ENCODE results near the gene NKAIN2. TPM values are rescaled to one million over a fixed set of nuclear protein-coding genes. Genes with fewer than 3 reads are reported as not detected.

NKAIN2 gene
- total RNA-seq, 1 experiment from 2014 or later, result not detected

DNA sequence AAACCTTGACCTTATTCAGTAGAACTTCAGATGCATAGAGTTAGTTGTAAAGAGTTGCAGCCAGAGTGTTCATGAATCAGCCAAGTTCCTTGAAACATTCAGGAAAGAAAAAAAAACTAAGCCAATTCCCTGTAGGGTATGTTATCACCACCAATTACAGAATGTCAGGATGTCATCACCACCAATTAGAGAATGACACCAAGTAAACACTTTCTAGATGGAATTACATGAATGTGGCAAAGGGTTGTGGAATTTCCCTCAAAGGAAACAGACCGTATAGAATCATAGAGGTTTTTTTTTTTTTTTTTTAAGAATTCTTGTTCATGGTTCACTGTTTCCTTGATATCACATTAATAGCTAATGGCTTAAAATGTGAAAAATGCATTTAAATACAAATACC lies 686.5 kb downstream of the NKAIN2 start:
- H3K27me3 ChIP-seq, result no peaks in the 10 kb centered on the region
- H3K27ac ChIP-seq, result no peak overlapping the region
- H3K36me3 ChIP-seq, result no peaks in the 10 kb centered on the region
- no peak overlapping the region for H3K4me3 ChIP-seq
- no peak for DNase-seq
- H3K9me3 ChIP-seq (replicated peaks), result no peaks in the 10 kb centered on the region
- peaks cover 4% of the 10 kb centered on the region; the same call in 1 of the 2 replicates for H3K4me1 ChIP-seq

- Histone ChIP-seq H3K9me3 (replicated peaks) (no peaks in the 10 kb centered on the region), H3K4me3 (no peak overlapping the region), H3K36me3 (no peaks in the 10 kb centered on the region), H3K27ac (no peak overlapping the region), H3K4me1 (peaks cover under 1% of the 10 kb centered on the region; the same call in 1 of the 2 replicates), H3K27me3 (no peaks in the 10 kb centered on the region)
- DNase-seq, result no peak
These were observed 689.6 kb downstream of the NKAIN2 start for GRCh38 chr6:124493259-124493658.

DNA sequence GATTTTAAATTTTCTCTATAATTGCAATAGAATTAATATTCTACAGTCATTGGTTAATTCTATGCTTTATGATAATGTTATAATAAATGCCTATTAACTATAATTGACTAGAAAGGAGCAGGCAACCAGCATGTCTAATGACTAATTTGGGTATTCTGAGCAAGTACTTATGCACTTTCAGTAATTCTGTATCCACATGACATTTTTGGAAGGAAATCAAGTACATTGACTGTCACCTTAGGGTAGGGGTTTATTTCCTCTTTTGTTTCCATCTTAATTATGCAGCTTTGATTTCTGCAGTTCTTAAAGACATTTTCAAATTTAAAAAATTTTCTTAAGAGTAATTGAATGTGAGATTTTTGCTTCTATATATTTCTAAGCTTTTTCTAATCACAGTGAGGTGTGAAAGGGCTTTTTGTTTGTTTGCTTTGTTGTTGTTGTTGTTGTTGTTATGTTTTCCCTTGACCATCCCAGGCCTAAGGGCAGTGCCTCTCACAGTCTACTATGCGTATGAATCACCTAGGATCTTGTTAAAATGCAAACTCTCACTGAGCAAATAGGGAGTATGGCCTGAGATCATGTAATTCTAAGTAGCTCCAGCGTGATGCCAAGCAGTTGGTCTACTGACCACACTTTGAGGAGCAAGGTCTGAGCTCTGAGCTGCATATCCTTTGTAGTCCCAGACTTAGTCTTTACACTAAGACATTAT lies 691.4 kb downstream of the NKAIN2 start:
- Histone ChIP-seq H3K9me3 (replicated peaks) (no peaks in the 10 kb centered on the region), H3K27ac (no peak overlapping the region), H3K4me1 (no peaks in the 10 kb centered on the region), H3K27me3 (no peaks in the 10 kb centered on the region), H3K4me3 (no peak overlapping the region), H3K36me3 (no peaks in the 10 kb centered on the region)
- DNase-seq, result no peak

- DNase-seq, result no peak
- Histone ChIP-seq H3K9me3 (replicated peaks) (no peaks in the 10 kb centered on the region), H3K4me1 (no peaks in the 10 kb centered on the region)
These were observed 692.1 kb downstream of the NKAIN2 start for GRCh38 chr6:124495665-124496190.

DNA sequence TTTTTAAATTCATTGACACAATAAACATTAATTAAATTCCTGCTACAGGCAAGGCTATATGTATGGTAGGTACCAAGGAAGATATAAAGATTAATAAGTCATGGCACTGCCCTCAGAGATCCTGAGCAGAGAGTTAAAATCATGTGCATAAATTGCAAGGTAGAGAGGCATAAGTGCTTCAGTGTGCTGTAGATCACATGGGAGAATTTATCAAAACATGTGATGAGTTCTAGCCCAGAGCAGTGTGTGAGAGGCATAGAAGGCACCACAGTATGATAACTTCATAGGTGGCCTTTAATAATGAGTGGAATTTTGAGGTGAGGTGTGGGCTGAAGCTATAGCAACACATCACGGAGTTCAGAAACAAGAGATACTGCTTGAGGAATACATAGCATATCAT lies 692.7 kb downstream of the NKAIN2 start:
- no peak for DNase-seq
- no peaks in the 10 kb centered on the region for H3K36me3 ChIP-seq

More at GRCh38 chr6:124495665-124496190, 692.1 kb downstream of the NKAIN2 start:
- Histone ChIP-seq H3K4me3 (no peak overlapping the region), H3K27me3 (no peaks in the 10 kb centered on the region), H3K36me3 (no peaks in the 10 kb centered on the region), H3K27ac (no peak overlapping the region)

GRCh38 chr6:124512431-124512830 lies 708.8 kb downstream of the NKAIN2 start:
- Histone ChIP-seq H3K27ac (no peak overlapping the region), H3K9me3 (replicated peaks) (no peaks in the 10 kb centered on the region), H3K4me1 (no peaks in the 10 kb centered on the region), H3K36me3 (no peaks in the 10 kb centered on the region), H3K27me3 (no peaks in the 10 kb centered on the region; the same call in 1 of the 2 replicates), H3K4me3 (no peak overlapping the region)
- DNase-seq, result no peak

More for the DNA sequence above, 692.7 kb downstream of the NKAIN2 start:
- H3K27me3 ChIP-seq, result no peaks in the 10 kb centered on the region
- no peak overlapping the region for H3K4me3 ChIP-seq
- H3K4me1 ChIP-seq, result no peaks in the 10 kb centered on the region
- no peaks in the 10 kb centered on the region for H3K9me3 ChIP-seq (replicated peaks)
- H3K27ac ChIP-seq, result no peak overlapping the region

- Histone ChIP-seq H3K27me3 (peaks cover 3% of the 10 kb centered on the region; the same call in 1 of the 2 replicates), H3K4me1 (no peaks in the 10 kb centered on the region), H3K27ac (no peak overlapping the region), H3K9me3 (replicated peaks) (no peaks in the 10 kb centered on the region), H3K36me3 (no peaks in the 10 kb centered on the region), H3K4me3 (no peak overlapping the region)
- DNase-seq, result no peak
These were observed 713.7 kb downstream of the NKAIN2 start for GRCh38 chr6:124517339-124517738.

DNA sequence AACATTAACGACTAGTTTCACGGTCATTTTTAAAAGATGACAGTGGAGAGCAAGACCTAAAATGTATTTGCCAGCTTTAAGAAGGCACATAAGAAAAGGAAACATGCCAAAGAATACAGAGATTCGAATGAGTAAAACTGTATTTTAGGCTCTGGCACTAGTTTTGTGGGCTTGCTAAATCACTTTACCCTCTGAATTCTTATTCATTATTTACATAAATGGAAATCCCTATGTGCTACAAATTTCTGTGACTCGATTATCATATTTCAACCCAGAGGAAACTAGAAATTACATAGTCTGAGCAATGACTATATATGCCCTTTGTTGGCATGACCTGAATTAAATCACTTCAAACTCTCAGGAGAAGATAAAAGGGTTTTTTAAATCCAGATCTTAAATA lies 716.8 kb downstream of the NKAIN2 start:
- H3K27me3 ChIP-seq, result peaks cover 3% of the 10 kb centered on the region; the same call in 1 of the 2 replicates
- no peak overlapping the region for H3K4me3 ChIP-seq
- H3K4me1 ChIP-seq, result no peaks in the 10 kb centered on the region
- H3K9me3 ChIP-seq (replicated peaks), result no peaks in the 10 kb centered on the region
- H3K36me3 ChIP-seq, result no peaks in the 10 kb centered on the region
- H3K27ac ChIP-seq, result no peak overlapping the region
- DNase-seq, result no peak

GRCh38 chr6:124522335-124522734 lies 718.7 kb downstream of the NKAIN2 start:
- no peaks in the 10 kb centered on the region for H3K36me3 ChIP-seq
- no peak for DNase-seq
- no peaks in the 10 kb centered on the region for H3K4me1 ChIP-seq
- peaks cover 3% of the 10 kb centered on the region; the same call in 1 of the 2 replicates for H3K27me3 ChIP-seq
- H3K27ac ChIP-seq, result no peak overlapping the region
- H3K9me3 ChIP-seq (replicated peaks), result no peaks in the 10 kb centered on the region
- H3K4me3 ChIP-seq, result no peak overlapping the region

DNA sequence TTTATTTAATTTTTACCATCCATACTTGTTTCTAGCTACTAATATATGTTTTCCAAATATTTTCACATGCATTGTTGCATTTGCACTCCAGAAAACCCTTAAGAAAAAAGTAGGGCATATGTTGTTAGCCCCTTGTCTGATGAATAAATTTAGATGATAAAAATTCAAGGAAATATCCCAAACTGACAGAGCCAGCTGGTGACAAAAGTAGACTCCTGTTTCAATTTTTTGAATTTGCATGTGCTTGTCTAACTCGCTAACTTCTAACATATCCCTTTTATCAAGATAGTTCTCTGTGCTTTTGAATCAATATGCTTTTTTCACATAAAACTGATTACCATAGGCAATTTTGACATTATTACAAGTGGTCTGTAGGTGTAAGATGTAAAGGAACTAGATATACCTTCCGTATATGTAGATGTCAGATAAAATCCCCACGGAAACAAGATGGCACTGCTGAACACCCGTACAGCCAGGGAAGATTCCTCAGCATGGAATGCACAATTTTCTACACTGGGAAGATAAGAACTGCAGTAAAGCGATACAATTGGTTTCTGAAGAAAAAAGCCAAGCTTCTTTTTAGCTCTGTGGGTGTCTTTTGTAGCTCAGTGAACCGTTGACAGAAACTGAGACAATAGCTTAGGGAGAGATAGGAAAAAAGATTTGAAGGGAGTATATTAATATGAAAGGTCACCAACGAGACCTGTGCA lies 721.0 kb downstream of the NKAIN2 start:
- no peak overlapping the region for H3K4me3 ChIP-seq
- H3K9me3 ChIP-seq (replicated peaks), result no peaks in the 10 kb centered on the region
- no peaks in the 10 kb centered on the region for H3K4me1 ChIP-seq
- H3K36me3 ChIP-seq, result no peaks in the 10 kb centered on the region
- DNase-seq, result no peak
- no peak overlapping the region for H3K27ac ChIP-seq
- H3K27me3 ChIP-seq, result no peaks in the 10 kb centered on the region; the same call in 1 of the 2 replicates

GRCh38 chr6:124530926-124531325 lies 727.3 kb downstream of the NKAIN2 start:
- no peaks in the 10 kb centered on the region for H3K9me3 ChIP-seq (replicated peaks)
- H3K27me3 ChIP-seq, result no peaks in the 10 kb centered on the region
- no peak for DNase-seq
- no peak overlapping the region for H3K4me3 ChIP-seq
- H3K27ac ChIP-seq, result no peak overlapping the region
- H3K36me3 ChIP-seq, result no peaks in the 10 kb centered on the region
- H3K4me1 ChIP-seq, result no peaks in the 10 kb centered on the region

DNA sequence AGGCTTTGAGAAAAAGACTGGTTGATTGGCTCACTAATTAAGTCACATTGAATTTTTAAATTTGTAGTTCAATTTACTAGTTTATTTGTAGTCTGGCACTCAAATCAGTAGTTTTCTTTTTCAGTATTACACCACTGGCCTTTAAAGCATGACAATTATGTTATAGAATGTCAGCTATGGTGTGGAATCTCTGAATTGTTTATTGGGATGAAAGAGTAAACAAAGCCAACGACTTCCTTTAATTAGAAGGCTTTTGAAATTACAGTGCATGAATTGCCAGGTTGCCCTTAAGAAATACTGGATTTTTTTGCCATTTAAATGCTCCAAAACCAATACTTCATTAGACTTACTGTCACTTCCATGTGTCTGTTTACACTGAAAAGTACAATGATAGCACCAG lies 731.6 kb downstream of the NKAIN2 start:
- H3K4me3 ChIP-seq, result no peak overlapping the region
- no peaks in the 10 kb centered on the region for H3K36me3 ChIP-seq
- no peaks in the 10 kb centered on the region for H3K4me1 ChIP-seq
- no peak for DNase-seq
- H3K27ac ChIP-seq, result no peak overlapping the region
- no peaks in the 10 kb centered on the region for H3K27me3 ChIP-seq
- no peaks in the 10 kb centered on the region for H3K9me3 ChIP-seq (replicated peaks)

- no peaks in the 10 kb centered on the region for H3K4me1 ChIP-seq
- H3K36me3 ChIP-seq, result no peaks in the 10 kb centered on the region
- no peak overlapping the region for H3K4me3 ChIP-seq
- no peak for DNase-seq
- no peaks in the 10 kb centered on the region for H3K9me3 ChIP-seq (replicated peaks)
- no peaks in the 10 kb centered on the region for H3K27me3 ChIP-seq
- H3K27ac ChIP-seq, result no peak overlapping the region
These were observed 732.1 kb downstream of the NKAIN2 start for GRCh38 chr6:124535746-124536145.

GRCh38 chr6:124536157-124536841 lies 732.6 kb downstream of the NKAIN2 start:
- Histone ChIP-seq H3K27me3 (no peaks in the 10 kb centered on the region), H3K36me3 (no peaks in the 10 kb centered on the region), H3K27ac (no peak overlapping the region), H3K9me3 (replicated peaks) (no peaks in the 10 kb centered on the region), H3K4me1 (no peaks in the 10 kb centered on the region), H3K4me3 (no peak overlapping the region)
- DNase-seq, result no peak

- Histone ChIP-seq H3K4me3 (no peak overlapping the region), H3K4me1 (no peaks in the 10 kb centered on the region), H3K27me3 (no peaks in the 10 kb centered on the region), H3K9me3 (replicated peaks) (no peaks in the 10 kb centered on the region), H3K36me3 (no peaks in the 10 kb centered on the region), H3K27ac (no peak overlapping the region)
- DNase-seq, result peak in 1 of 2 experiments; percentile 3
These were observed 733.2 kb downstream of the NKAIN2 start for GRCh38 chr6:124536842-124537191.

Data from SJCRH30 (cell line).